ENCODE results near the gene KIAA0319L. TPM values are rescaled to one million over a fixed set of nuclear protein-coding genes. Genes with fewer than 3 reads are reported as not detected.

Gene KIAA0319L
- total RNA-seq, 1 donor from 2014 or later, result 102 TPM

DNA sequence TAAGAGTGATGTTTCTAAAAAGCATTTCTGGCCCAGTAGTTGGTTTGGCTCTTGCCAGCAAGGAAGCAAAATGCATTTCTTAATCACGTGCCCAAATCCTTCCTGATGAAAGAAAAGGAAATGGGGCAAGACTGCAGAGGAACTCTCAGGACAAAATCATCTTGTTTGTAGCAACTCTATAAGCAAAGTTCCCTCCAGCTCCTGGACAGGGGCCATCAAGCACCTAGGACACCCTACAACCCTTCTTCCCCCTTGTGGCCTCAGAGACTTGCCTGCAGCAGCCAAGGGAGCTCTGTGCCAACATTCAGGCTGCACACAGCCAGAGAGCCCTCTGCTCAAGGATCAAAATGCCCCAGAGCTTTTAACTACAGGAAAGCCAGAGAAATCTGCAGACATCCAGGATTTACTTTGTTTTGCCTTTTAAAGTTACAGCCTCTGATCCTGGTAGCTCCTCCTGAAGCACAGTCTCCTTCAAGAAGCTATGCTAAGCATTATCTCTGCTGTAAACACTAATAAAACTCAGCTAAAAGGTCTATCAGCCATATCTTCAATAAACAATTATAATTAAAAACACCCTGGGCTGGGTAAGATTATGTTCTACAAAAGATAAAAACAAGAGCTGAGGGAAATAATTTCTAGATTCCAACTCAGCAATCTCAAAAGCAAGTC is 105.0 kb downstream of the KIAA0319L start:
- peak; percentile 66 for DNase-seq (ENCODE audit: extremely low read depth, low read depth, low spot score)

DNA sequence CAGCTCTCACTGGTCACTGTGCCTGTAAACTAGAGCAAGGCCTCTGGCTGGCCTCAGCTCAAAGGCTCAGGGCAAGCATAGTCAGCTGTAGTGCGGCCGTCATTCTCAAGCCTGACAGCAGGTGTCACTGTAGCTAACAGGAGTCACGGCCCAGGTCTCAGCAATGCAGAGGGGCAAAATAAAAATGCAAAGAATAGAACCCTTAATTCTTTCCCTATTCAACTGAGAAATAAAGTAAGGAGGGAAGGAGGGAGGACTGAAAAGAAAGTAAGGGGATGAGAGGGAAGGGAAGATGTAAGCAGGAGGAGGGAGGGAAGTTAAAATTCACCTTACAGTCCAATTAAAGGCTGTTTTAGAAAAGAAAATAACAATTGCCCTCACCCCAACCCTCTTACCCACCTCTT is 106.1 kb downstream of the KIAA0319L start:
- DNase-seq (ENCODE audit: extremely low read depth, low read depth, low spot score), result peak; percentile 45

DNA sequence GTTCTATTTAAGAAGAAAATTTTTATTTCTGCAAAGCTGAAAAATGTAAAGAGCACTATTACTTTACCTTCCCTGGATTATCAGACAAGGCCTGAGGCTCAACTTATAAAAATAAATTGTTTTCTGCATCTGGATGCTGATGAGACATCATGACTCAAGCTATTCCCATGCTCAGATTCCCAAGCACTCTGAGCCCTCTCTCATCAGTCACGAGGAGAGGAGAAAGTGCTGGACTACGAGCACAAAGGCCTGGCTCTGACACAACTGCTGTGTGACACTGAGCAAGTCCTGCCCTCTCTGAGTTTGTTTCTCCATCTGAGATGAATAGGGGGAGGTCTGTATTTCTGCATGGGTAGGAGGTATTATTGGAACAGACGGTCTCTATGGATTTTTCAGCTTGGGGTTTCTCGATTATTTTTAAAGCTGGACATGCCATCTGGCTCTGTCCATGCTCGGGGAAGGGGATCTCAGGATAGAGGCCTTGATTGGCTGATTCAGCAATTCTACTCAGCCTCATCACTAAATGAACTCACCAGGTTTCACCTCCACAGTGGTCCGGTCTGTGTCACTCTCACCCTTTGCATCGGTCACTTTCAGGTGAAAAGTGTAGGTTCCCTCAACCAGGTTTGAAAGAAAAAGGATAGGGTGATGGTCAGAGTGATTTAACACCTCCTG is 107.7 kb downstream of the KIAA0319L start:
- no peak for DNase-seq (ENCODE audit: extremely low read depth, low read depth, low spot score)

DNA sequence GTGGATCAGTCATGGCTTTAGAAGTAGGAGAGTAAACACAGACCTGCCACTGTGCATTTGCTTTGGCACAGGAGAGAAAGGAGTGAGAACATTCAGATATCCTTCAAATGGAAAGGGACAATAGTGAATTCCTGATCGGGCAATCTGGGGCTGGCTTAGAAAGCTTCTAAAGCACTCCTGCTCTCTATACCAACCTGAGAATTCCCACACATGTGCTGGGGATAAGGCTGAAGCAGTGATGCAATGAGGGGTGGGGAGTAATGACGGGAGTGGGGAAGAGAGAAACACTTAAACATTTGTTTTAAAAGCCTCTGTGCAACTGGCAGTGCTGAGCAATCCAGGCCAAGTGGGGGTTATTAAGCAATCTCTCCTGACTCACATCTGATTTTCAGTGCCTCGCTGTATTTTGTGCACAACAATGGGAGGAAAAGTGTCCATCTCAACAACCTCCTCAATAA is 108.8 kb downstream of the KIAA0319L start:
- no peak for DNase-seq (ENCODE audit: extremely low read depth, low read depth, low spot score)

DNA sequence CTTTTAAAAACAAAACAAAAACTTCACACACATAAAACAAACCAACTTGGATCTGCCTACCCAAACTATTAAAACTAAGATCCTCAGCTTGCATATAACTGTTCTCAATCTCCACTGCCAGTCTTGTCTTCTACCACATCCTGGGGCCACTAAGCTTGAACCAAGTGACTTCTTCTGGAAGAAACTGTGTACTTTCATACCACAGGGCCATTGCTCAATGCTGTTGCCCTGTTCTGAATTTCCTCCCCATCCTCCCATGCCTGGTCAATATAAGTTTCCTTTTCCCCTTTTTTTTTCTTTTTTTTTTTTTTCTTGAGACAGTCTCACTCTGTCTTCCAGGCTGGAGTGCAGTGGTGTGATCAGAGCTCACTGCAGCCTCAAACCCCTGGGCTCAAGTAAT is 109.9 kb downstream of the KIAA0319L start:
- DNase-seq (ENCODE audit: extremely low read depth, low read depth, low spot score), result no peak

DNA sequence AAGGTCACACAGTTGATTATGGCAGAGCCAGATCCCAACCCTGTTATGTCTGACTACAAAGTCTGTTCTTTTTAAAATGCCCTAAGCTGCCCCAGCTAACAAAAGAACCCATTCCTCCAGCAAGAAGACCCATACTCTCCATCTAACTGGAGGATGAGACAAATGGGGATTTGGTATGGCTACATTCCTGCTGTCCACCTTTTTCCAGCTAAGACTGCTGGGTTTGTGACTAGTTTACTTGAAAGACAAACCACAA is 112.8 kb downstream of the KIAA0319L start:
- no peak for DNase-seq (ENCODE audit: extremely low read depth, low read depth, low spot score)

DNA sequence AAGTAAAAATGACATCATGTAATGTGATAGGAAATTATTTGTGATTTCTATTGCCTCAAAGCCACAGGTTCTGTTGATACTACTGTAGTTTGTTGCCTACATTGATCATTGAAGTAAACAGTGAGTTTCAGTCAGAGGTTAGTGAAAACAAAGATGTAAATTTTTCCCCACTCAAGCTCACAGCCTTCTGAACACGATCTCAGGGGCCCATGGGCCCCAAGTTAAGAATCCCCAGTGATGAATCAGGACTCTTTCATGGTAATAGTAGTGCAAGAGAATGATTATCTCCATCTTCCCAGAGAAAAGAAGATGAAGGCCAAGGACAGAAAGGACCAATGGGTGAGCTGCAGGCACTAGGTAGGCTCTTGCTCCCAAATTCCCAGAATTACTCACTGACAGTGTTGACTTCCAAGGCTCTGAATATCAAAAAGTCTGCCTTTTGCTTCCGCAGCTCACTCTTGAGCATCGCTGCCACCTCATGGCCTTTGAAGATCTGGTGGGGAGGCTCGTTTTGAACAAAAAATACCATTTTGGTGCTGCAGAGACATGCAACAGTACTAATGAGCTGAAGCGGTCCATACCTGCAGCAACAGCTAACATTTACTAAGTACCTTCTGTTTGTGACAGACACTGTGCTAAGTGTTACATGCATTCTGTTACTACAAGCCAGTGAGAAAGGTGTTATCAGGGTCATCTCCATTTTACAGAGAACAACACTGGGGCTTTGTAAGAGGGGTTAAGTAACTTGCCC is 113.3 kb downstream of the KIAA0319L start:
- DNase-seq (ENCODE audit: extremely low read depth, low read depth, low spot score), result no peak

DNA sequence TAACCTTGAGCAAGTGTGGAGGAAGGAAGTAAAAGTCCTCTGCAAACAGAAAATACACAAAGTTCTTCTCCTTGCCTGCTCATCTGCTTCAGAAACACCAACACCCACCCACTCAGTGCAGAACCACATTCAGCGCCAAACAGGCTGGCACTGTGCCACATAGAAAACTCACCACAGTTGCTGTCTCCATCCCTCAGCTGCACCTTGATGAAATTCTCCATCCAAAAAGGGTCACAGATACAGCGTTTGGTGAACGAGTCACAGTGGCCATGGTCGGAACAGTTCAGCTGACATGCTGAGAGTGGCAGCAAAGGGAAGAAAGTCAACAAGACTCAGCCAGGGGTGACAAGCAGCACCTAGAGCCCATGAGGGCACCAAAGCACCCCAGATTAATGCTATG is 114.5 kb downstream of the KIAA0319L start:
- DNase-seq (ENCODE audit: extremely low read depth, low read depth, low spot score), result no peak

DNA sequence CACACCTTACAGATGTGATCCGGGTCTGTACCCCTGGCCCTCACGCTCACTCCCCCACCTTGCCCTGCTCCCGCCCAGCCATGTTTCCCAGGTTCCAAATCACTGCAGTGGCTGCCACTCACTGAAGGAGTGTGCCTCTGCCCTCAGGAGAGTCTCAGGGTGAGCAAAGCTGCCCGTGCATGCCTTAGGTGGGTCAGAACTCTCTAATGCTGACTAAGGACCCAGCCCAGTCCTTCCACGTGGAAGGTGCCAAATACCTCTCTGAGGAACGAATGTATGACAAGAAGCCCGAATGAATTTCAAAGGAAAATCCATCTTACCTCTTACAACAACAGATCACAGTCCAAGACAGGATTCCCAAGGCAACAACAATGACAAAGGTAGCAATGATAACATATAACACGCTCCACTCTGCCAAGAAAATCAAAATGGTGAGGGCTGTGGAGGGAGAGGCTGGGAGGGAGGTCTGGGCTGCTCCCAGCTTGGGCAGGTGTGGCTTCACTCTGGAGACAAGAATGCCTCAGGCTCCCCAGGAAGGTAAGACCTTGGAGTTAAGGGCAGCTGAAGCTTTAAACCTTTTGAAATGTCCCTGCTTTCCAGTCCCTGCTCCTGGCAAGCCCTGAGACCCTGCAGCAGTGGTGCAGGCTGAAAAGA is 115.2 kb downstream of the KIAA0319L start:
- DNase-seq (ENCODE audit: extremely low read depth, low read depth, low spot score), result no peak

DNA sequence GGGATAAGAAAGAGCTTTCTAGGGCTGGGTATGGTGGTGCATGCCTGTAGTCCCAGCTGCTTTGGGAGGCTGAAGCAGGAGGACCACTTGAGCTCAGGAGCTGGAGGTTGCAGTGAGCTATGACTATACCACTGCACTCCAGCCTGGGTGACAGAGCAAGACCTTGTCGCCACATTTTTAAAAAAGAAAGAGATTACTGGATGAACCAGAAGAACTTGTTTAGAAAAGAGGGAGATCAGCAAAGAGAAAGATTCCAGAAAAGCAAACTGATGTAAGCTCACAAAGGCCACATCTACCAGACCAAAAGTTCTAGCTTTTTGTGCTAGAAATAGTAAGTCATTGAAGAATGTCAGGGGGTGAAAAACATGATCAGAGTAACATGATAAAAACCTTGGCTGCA is 117.6 kb downstream of the KIAA0319L start:
- DNase-seq (ENCODE audit: extremely low read depth, low read depth, low spot score), result no peak

DNA sequence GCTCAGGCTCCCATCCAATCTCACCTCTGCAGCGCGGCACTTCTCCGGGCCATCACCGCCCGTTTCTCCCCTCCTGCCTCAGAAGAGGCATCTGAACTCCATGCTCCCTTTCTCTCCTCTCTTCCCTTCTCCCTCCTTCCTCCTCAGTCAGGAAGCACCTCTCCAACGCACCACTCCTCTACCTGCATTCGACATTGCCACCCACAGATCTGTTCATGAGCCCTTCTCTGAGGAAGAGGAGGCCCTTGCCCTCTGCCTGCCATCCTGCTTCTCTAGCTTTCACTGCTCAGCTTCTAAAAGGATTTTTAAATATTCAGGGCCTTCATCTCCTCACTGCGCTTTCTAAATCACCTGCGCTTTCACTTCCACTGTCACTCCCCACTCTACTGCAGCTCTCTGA is 120.0 kb downstream of the KIAA0319L start:
- DNase-seq (ENCODE audit: extremely low read depth, low read depth, low spot score), result no peak

DNA sequence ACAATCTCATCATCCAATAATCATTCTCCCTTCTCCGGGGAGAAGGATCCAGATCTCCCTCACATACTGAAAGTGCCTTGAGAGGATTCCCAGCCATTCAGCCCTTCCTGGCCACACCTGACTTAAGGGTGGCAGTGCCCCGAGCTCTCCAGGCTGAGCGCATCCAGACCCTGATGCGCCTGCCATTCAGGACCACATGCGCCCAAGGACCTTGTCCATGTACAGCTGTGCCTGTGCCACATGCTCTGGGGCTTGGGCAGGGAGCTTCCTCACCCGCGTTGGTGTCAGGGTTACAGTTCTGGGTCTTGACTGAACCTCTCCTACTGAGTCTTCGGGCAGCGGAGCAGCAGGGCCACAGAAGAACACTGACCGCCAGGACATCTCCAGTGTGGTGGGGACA is 121.1 kb downstream of the KIAA0319L start:
- no peak for DNase-seq (ENCODE audit: extremely low read depth, low read depth, low spot score)

DNA sequence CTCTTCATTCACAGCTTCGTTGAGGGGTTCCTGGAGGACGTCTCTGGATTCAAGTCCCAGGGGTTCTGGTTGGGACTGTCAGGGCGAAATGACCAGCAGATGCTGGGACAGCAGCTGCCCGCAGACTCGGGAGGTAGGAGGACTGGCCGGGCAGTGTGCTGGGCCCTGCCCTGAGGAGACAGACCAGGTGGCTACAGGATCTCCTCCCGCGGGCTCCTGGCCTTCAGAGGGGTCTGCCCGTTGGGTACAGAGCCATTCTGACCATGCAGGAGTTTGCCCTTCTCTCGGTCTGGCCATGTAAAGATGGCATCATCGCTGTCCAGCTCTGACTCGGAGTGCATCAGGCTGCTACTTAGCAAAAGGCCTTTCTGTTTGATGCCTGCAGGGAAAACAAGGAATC is 122.5 kb downstream of the KIAA0319L start:
- no peak for DNase-seq (ENCODE audit: extremely low read depth, low read depth, low spot score)

DNA sequence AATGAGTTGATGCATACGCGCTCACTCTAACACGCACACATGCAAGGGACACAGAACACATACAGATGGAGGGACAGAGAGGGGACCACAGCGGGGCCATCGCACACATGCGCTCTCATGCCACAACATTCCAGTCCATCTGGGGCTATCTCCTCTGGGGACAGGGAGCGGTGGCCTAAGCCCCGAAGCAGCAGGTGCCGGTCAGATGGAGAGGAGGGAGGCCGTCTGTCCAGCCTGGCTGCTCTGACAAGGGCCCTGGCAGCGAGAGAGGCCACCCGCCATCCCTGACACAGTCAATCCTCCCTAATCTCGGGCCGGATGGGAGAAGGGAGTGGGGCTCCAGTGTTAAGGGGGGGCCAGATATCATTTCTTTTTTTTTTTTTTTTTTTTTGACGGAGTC is 123.5 kb downstream of the KIAA0319L start:
- no peak for DNase-seq (ENCODE audit: extremely low read depth, low read depth, low spot score)

DNA sequence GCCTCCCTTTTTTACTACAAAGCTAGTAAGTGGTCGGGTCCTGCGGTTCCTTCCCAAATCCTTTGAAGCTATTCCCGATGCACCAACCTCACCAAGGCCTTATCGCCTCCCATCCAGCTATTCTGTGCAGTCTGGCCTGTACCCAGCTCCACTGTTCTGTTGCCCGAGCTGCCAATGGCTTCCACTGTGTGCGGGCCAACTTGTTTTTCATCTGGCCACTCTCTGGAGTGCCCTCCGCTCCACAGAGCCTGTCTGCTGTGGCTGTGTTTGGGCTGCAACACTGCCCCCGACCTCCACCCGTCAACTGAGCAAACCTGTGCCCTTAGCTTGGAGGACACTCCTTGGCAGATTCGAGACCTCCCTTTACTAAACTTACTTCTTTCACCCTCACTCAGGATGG is 125.0 kb downstream of the KIAA0319L start:
- no peak for DNase-seq (ENCODE audit: extremely low read depth, low read depth, low spot score)

DNA sequence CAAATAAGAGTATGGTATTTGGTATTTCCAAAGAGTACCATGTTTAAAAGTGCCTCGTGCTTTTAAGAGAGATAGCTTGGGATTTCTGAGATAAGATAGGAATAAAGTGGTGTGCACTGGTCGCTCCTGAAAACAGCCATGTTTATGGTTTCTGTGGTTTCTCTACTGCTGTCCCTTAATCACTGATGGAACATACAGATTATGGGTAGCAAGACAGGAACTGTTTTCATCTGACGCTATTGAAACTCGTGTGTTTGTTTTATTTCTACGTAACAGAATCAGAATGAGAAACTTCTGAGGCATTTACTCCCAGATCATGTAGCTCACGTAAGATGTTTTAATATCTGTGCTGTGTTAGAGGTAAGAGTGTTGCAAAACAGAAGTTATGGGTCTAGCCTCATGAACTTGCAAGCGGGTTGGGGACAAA is 126.0 kb downstream of the KIAA0319L start:
- DNase-seq (ENCODE audit: extremely low read depth, low read depth, low spot score), result no peak

DNA sequence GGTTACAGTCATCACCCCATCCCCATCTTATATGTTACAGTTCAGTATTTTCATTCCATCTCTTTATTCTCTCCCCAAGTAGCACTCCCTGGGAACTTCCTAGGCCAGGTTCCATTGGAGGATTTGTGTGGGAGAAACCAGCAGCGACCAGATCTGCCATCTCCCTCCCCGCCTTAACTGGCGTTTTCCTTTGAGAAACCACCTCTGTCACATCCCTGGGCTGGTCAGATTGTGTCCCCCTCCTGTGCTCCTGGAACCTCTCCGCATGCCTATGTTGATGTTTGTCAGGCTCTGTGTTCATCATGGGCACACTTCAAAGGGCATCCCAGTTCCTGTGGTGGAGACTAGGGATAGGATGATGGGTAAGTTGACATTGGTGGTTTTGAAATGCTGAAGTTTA is 126.4 kb downstream of the KIAA0319L start:
- no peak for DNase-seq (ENCODE audit: extremely low read depth, low read depth, low spot score)

DNA sequence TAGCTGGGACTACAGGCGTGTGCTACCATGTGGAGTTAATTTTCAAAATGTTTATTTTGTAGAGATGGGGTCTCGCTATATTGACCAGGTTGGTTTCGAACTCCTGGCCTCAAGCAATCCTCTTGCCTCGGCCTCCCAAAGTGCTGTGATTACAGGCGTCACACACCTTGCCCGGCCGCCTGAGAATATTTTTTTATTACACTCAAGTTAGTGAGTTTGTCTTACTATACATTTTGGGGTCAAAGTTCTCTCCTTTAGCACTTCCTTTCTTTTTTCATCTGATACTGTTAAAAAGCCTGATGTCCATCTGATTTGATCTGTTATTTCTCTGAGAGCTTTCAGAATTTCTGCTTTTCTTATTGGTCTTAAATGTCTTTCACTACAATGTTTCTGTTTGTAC is 128.8 kb downstream of the KIAA0319L start:
- no peak for DNase-seq (ENCODE audit: extremely low read depth, low read depth, low spot score)

DNA sequence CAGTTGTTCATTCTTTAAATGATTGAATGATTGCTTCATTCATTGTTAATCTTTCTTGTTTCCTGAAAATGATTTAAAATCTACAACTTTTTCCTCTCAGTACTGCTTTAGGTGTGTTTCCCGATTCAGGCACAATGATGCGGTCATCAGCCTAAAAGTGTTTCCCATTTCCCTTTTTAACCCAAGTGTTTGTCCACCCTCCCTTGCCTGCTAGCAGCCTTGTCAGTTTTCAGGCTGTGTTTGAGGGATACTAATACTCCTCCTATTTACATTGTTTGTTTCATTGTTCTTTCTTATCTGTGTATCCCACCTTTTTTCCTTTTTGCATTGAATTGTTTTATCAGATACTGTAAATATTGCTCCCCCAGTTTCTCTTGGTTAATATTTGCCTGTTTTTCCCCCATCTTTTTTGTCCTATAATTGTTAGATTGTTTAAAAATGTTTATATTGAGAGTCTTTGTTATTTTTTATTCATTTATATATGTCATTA is 131.1 kb downstream of the KIAA0319L start:
- DNase-seq (ENCODE audit: extremely low read depth, low read depth, low spot score), result no peak

DNA sequence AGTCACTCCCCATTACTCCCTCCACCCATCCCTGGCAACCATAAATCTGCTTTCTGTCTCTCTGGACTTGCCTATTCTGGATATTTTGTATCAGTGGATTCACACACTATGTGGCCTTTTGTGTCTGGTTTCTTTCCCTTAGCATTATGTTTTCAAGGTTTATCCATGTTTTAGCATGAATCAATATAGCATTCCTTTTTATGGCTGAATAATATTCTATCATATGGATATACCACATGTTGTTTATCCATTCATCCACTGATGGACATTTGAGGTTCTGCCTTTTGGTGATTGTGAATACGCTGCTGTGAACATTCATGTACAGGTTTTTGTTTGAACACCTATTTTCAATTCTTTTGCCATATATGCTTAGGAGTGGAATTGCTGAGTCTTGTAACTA is 148.3 kb downstream of the KIAA0319L start:
- DNase-seq (ENCODE audit: extremely low read depth, low read depth, low spot score), result no peak

DNA sequence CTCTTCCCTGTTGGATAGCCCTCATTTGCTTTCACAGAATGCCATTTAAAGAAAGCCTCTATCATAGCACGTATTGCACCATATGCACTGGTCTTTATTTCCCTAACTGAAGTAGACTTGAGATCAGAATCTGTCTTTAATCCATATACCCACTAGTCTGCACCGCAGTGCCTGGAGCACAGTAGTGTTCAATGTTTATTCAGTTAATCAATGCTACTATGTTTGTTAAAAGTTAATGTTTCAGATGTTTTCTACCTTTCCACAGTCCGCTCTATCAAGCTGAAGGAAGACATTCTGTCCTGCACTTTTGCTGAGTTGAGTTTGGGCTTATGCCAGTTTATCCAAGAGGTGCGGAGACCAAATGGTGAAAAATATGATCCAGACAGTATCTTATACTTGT is 149.5 kb downstream of the KIAA0319L start:
- DNase-seq (ENCODE audit: extremely low read depth, low read depth, low spot score), result no peak

All from glomerular endothelial cell (primary cell).